Measurements from ENCODE around the gene RBAK. TPM values are rescaled to one million over a fixed set of nuclear protein-coding genes. Genes with fewer than 3 reads are reported as not detected.

RBAK gene
- total RNA-seq, result 10 to 100 TPM; 18.5 to 18.8 TPM
- 10.6 TPM for polyA plus RNA-seq (2013, experiment 1 of 2)
- 10.6 TPM for polyA plus RNA-seq (2013, experiment 2 of 2)
- long read RNA-seq, experiment 1, full-length matches to known transcripts, result 1 of 10 reads
- long read RNA-seq, experiment 1, partial matches to known transcripts, result 0 of 10 reads
- long read RNA-seq, experiment 1, other reads (novel, unspliced or antisense), result 9 of 10 reads
- long read RNA-seq, experiment 2, full-length matches to known transcripts, result 3 of 17 reads
- long read RNA-seq, experiment 2, partial matches to known transcripts, result 0 of 17 reads
- long read RNA-seq, experiment 2, other reads (novel, unspliced or antisense), result 14 of 17 reads
- long read RNA-seq, experiment 3, result 0 reads
- long read RNA-seq, experiment 4, result 0 reads

DNA sequence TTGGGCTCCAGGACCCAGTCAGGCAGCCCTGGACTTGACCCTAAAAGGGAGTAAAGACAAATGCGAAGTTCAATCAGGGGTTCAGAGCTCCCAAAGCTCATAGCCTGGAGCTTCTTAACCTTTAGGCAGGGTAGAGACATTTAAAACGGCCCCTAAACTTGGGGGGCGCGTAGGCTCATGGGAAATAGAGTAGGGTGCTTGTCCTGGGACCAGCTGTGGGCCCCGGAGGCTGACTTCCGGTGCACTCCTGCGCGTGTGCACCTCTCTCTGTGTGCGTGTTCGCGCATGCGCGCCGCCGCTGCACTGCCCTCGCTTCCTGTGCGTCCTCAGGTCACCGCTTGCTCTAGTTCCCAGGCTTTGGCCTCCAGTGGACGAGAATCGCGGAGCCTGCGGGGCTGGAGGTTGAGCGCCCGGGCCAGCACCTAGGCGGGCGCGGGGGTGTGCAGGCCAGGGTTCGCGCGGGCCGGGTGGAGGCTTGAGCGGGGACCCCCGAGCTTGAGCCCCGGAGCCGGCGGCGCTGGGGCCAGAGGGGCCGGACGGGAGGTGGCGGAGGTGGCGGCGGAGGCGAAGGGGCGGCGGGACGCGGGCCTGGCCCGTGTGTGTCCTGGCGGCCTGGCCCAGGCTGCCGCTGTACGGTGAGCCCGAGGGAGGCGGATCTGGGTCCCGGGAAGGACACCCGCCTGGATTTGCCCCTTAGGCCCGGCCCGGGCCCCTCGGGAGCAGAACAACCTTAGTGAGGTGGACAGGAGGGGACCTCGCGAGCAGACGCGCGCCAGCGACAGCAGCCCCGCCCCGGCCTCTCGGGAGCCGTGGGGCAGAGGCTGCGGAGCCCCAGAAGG is at the start of gene RBAK:
Gene RBAK (plus strand): TSS at position 303 of the 839 bp plus-strand sequence. CDS start 2,217 bp downstream, outside the sequence.
- H3K4me1 Mint-ChIP-seq, result peaks cover 4% of the 10 kb centered on the region
- H3K27ac ChIP-seq (ENCODE audit: low read depth, low read length), result peak within 1 kb of the TSS; percentile 72
- peak; percentile 98 for DNase-seq

DNA sequence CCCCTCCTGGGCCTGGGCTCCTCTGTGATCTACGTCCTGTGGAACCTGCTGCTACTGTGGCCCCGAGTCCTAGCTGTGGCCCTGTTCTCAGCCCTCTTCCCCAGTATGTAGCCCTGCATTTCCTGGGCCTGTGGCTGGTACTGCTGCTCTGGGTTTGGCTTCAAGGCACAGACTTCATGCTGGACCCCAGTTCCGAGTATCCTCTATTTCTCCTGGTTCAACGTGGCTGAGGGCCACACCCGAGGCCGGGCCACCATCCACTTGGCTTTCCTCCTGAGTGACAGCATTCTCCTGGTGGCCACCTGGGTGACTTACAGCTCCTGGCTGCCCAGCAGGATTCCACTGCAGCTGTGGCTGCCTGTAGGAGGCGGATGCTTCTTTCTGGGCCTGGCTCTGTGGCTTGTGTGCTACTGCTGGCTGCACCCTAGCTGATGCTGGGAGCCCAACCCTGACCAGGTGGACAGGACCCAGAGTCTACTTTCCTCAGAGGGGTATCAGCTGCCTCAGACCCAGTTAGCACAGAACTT is 48.9 kb upstream of the RBAK start:
- peak; percentile 36 for TF ChIP-seq CTCF (conservative IDR thresholded peaks at IDR 0.05)

More for the DNA sequence above, at the start of gene RBAK:
- peaks cover 29% of the 10 kb centered on the region for H3K27me3 Mint-ChIP-seq (ENCODE audit: insufficient read depth)
- Histone ChIP-seq H3K36me3 (ENCODE audit: control insufficient read depth, insufficient read depth, low read length) (peaks cover 24% of the 10 kb centered on the region), H3K4me3 (ENCODE audit: low read length) (peak within 1 kb of the TSS; percentile 84), H3K27me3 (ENCODE audit: control insufficient read depth, insufficient read depth, low read length, poor library complexity, severe bottlenecking) (no peaks in the 10 kb centered on the region), H3K9ac (ENCODE audit: extremely low read depth, low read length, poor library complexity, severe bottlenecking) (peak within 1 kb of the TSS; percentile 79), H3K9me3 (ENCODE audit: control insufficient read depth, low read length) (peaks cover 21% of the 10 kb centered on the region), H3K4me1 (ENCODE audit: control insufficient read depth, insufficient read depth, low read length) (no peaks in the 10 kb centered on the region)
- peaks cover 47% of the 10 kb centered on the region for H3K9me3 Mint-ChIP-seq
- H3K27ac Mint-ChIP-seq, result peak within 1 kb of the TSS; percentile 83
- 1 to 5% methylated on average over 13 to 69 of the region's 69 CpGs for WGBS, 2 experiments (ENCODE audit: insufficient coverage in 1 of 2, insufficient read length in 1 of 2)
- no peak for TF ChIP-seq CTCF (conservative IDR thresholded peaks at IDR 0.05)
- H3K36me3 Mint-ChIP-seq (ENCODE audit: low read depth), result peaks cover 43% of the 10 kb centered on the region
- peak within 1 kb of the TSS; percentile 85 for H3K4me3 Mint-ChIP-seq

GRCh38 chr7:4998244-4998643 is 47.4 kb upstream of the RBAK start:
- Mint-ChIP-seq H3K4me1 (no peaks in the 10 kb centered on the region), H3K27me3 (ENCODE audit: insufficient read depth) (no peaks in the 10 kb centered on the region), H3K4me3 (no peak overlapping the region), H3K9me3 (no peaks in the 10 kb centered on the region), H3K27ac (no peak overlapping the region), H3K36me3 (ENCODE audit: low read depth) (peaks cover 66% of the 10 kb centered on the region)
- DNase-seq, result no peak
- WGBS, 2 experiments (ENCODE audit: insufficient coverage in 1 of 2, insufficient read length in 1 of 2), result 88 to 95% methylated on average over 2 to 3 of the region's 3 CpGs
- no peak overlapping the region for H3K27ac ChIP-seq (ENCODE audit: low read depth, low read length)
- no peak overlapping the region for H3K4me3 ChIP-seq (ENCODE audit: low read length)
- no peaks in the 10 kb centered on the region for H3K9me3 ChIP-seq (ENCODE audit: control insufficient read depth, low read length)
- no peaks in the 10 kb centered on the region for H3K27me3 ChIP-seq (ENCODE audit: control insufficient read depth, insufficient read depth, low read length, poor library complexity, severe bottlenecking)
- H3K4me1 ChIP-seq (ENCODE audit: control insufficient read depth, insufficient read depth, low read length), result no peaks in the 10 kb centered on the region
- no peak for TF ChIP-seq CTCF (conservative IDR thresholded peaks at IDR 0.05)
- peaks cover 65% of the 10 kb centered on the region for H3K36me3 ChIP-seq (ENCODE audit: control insufficient read depth, insufficient read depth, low read length)
- no peak overlapping the region for H3K9ac ChIP-seq (ENCODE audit: extremely low read depth, low read length, poor library complexity, severe bottlenecking)

More for the DNA sequence above, 48.9 kb upstream of the RBAK start:
- Mint-ChIP-seq H3K4me3 (no peak overlapping the region), H3K4me1 (no peaks in the 10 kb centered on the region), H3K9me3 (no peaks in the 10 kb centered on the region), H3K27me3 (ENCODE audit: insufficient read depth) (no peaks in the 10 kb centered on the region), H3K27ac (no peak overlapping the region), H3K36me3 (ENCODE audit: low read depth) (peaks cover 74% of the 10 kb centered on the region)
- Histone ChIP-seq H3K36me3 (ENCODE audit: control insufficient read depth, insufficient read depth, low read length) (peaks cover 70% of the 10 kb centered on the region), H3K27me3 (ENCODE audit: control insufficient read depth, insufficient read depth, low read length, poor library complexity, severe bottlenecking) (no peaks in the 10 kb centered on the region), H3K27ac (ENCODE audit: low read depth, low read length) (no peak overlapping the region), H3K4me3 (ENCODE audit: low read length) (no peak overlapping the region), H3K4me1 (ENCODE audit: control insufficient read depth, insufficient read depth, low read length) (no peaks in the 10 kb centered on the region), H3K9me3 (ENCODE audit: control insufficient read depth, low read length) (no peaks in the 10 kb centered on the region), H3K9ac (ENCODE audit: extremely low read depth, low read length, poor library complexity, severe bottlenecking) (no peak overlapping the region)
- peak; percentile 61 for DNase-seq
- 94% methylated on average over 7 of the region's 7 CpGs for WGBS, 2 experiments (ENCODE audit: insufficient coverage in 1 of 2, insufficient read length in 1 of 2)

Data from endodermal cell (in vitro differentiated cells).